ENCODE data around the gene USP46. TPM values are rescaled to one million over a fixed set of nuclear protein-coding genes. Genes with fewer than 3 reads are reported as not detected.

The USP46 gene
- total RNA-seq, 1 donor from 2014 or later: 7.5 TPM

GRCh38 chr4:52621567-52621966, 37.5 kb downstream of the USP46 start:
- no peak overlapping the region for H3K4me3 ChIP-seq
- no peak overlapping the region for H3K27ac ChIP-seq
- no peaks in the 10 kb centered on the region for H3K4me1 ChIP-seq
- H3K9me3 ChIP-seq: no peaks in the 10 kb centered on the region
- TF ChIP-seq CTCF (IDR thresholded peaks at IDR 0.05): no peak
- H3K36me3 ChIP-seq: no peaks in the 10 kb centered on the region
- no peaks in the 10 kb centered on the region for H3K27me3 ChIP-seq
- no peak for DNase-seq (ENCODE audit: low spot score in 2 of 2)
- intact Hi-C loops (cut with DNase I): no loop called here

DNA sequence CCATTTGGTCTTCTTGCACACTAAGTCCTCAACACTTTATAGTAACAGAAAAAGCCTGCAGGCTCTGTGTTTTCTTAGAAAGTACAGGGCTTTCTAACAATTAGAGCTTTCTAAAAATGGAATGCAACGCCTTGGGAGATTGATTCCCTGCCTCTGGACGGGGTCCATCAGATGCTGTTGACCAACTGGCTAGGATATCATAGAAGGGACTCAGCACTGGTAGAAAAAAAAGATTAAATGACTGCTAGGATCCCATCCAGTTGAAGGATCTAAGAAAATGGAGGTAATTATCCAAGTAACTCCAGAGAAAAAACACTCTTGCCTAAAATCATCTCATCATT, 39.5 kb downstream of the USP46 start:
- TF ChIP-seq CTCF (IDR thresholded peaks at IDR 0.05): no peak
- no peaks in the 10 kb centered on the region for H3K9me3 ChIP-seq
- no peak overlapping the region for H3K27ac ChIP-seq
- no peak overlapping the region for H3K4me3 ChIP-seq
- no peak for DNase-seq (ENCODE audit: low spot score in 2 of 2)
- H3K27me3 ChIP-seq: no peaks in the 10 kb centered on the region
- intact Hi-C loops (cut with DNase I): no loop called here
- no peaks in the 10 kb centered on the region for H3K36me3 ChIP-seq
- no peaks in the 10 kb centered on the region for H3K4me1 ChIP-seq

DNA sequence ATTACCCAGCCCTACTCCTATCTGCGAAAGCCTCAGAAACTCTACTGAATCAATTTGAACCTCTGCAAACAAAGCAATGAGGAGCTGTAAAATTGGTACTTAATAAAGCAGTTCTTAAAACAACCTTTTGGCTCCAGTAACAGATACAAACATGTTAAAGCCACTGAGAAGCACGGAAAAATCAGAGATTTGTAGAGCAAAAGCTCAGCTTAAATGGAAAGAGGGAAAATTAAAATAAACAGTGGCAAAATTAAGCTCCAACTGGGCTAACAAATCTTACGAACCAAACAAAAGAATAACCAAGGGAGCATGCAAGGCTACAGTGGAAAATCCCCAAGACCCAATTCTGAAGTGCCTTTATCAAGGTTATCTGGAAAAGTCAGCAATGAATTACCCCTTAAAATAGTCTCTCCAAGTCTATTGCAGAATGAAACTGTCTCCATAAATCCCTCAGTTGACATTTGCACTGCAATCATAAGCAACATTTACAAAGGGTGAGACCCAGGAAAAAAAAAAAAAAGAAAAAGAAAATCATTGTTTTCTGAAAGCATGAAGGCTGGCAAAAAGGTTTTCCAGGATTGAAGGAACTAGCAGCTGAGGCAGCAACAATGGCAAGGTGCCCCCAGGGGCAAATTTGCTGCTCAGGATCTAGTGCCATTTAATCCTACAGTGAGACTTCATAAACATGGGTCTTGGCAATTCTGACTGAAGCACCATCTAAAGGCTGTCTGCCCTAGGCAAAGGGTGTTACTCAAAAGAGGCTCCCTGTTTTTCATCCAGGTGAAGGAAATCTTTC, 40.1 kb downstream of the USP46 start:
- no peaks in the 10 kb centered on the region for H3K36me3 ChIP-seq
- intact Hi-C loops (cut with DNase I): no loop called here
- no peaks in the 10 kb centered on the region for H3K27me3 ChIP-seq
- no peak overlapping the region for H3K4me3 ChIP-seq
- no peak for TF ChIP-seq CTCF (IDR thresholded peaks at IDR 0.05)
- no peaks in the 10 kb centered on the region for H3K9me3 ChIP-seq
- no peak overlapping the region for H3K27ac ChIP-seq
- H3K4me1 ChIP-seq: no peaks in the 10 kb centered on the region
- DNase-seq (ENCODE audit: low spot score in 2 of 2): no peak

- no peaks in the 10 kb centered on the region for H3K36me3 ChIP-seq
- no peaks in the 10 kb centered on the region for H3K27me3 ChIP-seq
- no peak for DNase-seq (ENCODE audit: low spot score in 2 of 2)
- no peaks in the 10 kb centered on the region for H3K4me1 ChIP-seq
- H3K27ac ChIP-seq: no peak overlapping the region
- intact Hi-C loops (cut with DNase I): no loop called here
- no peaks in the 10 kb centered on the region for H3K9me3 ChIP-seq
- TF ChIP-seq CTCF (IDR thresholded peaks at IDR 0.05): no peak
- no peak overlapping the region for H3K4me3 ChIP-seq
These were observed 41.6 kb downstream of the USP46 start for GRCh38 chr4:52617336-52618020.

GRCh38 chr4:52614241-52614640, 44.9 kb downstream of the USP46 start:
- no peak overlapping the region for H3K4me3 ChIP-seq
- H3K36me3 ChIP-seq: peaks cover 4 to 10% of the 10 kb centered on the region in 2 donors
- H3K27me3 ChIP-seq: no peaks in the 10 kb centered on the region
- no peak for DNase-seq (ENCODE audit: low spot score in 2 of 2)
- no peaks in the 10 kb centered on the region for H3K4me1 ChIP-seq
- no peaks in the 10 kb centered on the region for H3K9me3 ChIP-seq
- intact Hi-C loops (cut with DNase I): no loop called here
- H3K27ac ChIP-seq: no peak overlapping the region
- TF ChIP-seq CTCF (IDR thresholded peaks at IDR 0.05): no peak
